ENCODE results near the gene MED14.

The MED14 gene

DNA sequence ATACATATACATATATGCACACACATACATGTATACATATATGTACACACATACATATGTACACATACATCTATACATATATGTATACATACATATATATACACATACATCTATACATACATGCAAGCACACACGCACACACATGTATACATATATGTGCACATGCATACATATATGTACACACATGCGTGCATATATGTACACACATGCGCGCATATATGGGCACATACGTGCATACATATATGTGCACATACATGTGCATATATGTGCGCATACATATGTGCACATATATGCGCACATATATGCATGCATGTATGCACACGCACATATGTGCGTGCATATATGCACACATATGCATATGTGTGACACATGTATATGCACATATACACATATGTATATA is 119.4 kb downstream of the MED14 start:
- H3K4me1 ChIP-seq (ENCODE audit: control insufficient read depth in 1 of 2, insufficient read depth in 2 of 2, low read length in 2 of 2) = no peaks in the 10 kb centered on the region
- H3K36me3 ChIP-seq (ENCODE audit: control insufficient read depth in 1 of 2, insufficient read depth in 2 of 2, low read length in 2 of 2) = no peaks in the 10 kb centered on the region
- no peaks in the 10 kb centered on the region for H3K27me3 ChIP-seq (ENCODE audit: control insufficient read depth in 1 of 2, insufficient read depth in 2 of 2, low read length in 2 of 2)
- no peak overlapping the region for H3K4me3 ChIP-seq (ENCODE audit: low read depth in 1 of 2, low read length in 2 of 2)
- no peak overlapping the region for H3K9ac ChIP-seq (ENCODE audit: low read depth in 1 of 2, low read length in 2 of 2)
- no peak overlapping the region for H3K27ac ChIP-seq (ENCODE audit: low read depth, low read length)
- no peaks in the 10 kb centered on the region for H3K9me3 ChIP-seq (ENCODE audit: control insufficient read depth in 1 of 2, low read length in 2 of 2)

GRCh38 chrX:40612511-40612910 is 122.8 kb downstream of the MED14 start:
- no peak overlapping the region for H3K9ac ChIP-seq (ENCODE audit: low read depth in 1 of 2, low read length in 2 of 2)
- H3K36me3 ChIP-seq (ENCODE audit: control insufficient read depth in 1 of 2, insufficient read depth in 2 of 2, low read length in 2 of 2) = no peaks in the 10 kb centered on the region
- H3K9me3 ChIP-seq (ENCODE audit: control insufficient read depth in 1 of 2, low read length in 2 of 2) = no peaks in the 10 kb centered on the region
- H3K4me1 ChIP-seq (ENCODE audit: control insufficient read depth in 1 of 2, insufficient read depth in 2 of 2, low read length in 2 of 2) = no peaks in the 10 kb centered on the region
- no peak overlapping the region for H3K4me3 ChIP-seq (ENCODE audit: low read depth in 1 of 2, low read length in 2 of 2)
- H3K27ac ChIP-seq (ENCODE audit: low read depth, low read length) = no peak overlapping the region
- H3K27me3 ChIP-seq (ENCODE audit: control insufficient read depth in 1 of 2, insufficient read depth in 2 of 2, low read length in 2 of 2) = no peaks in the 10 kb centered on the region

- Histone ChIP-seq H3K36me3 (ENCODE audit: control insufficient read depth in 1 of 2, insufficient read depth in 2 of 2, low read length in 2 of 2) (peaks cover 0 to 3% of the 10 kb centered on the region in 2 donors), H3K27me3 (ENCODE audit: control insufficient read depth in 1 of 2, insufficient read depth in 2 of 2, low read length in 2 of 2) (no peaks in the 10 kb centered on the region), H3K27ac (ENCODE audit: low read depth, low read length) (no peak overlapping the region), H3K4me3 (ENCODE audit: low read depth in 1 of 2, low read length in 2 of 2) (no peak overlapping the region), H3K9me3 (ENCODE audit: control insufficient read depth in 1 of 2, low read length in 2 of 2) (no peaks in the 10 kb centered on the region), H3K4me1 (ENCODE audit: control insufficient read depth in 1 of 2, insufficient read depth in 2 of 2, low read length in 2 of 2) (no peaks in the 10 kb centered on the region), H3K9ac (ENCODE audit: low read depth in 1 of 2, low read length in 2 of 2) (no peak overlapping the region)
These were observed 128.0 kb downstream of the MED14 start for GRCh38 chrX:40607381-40607780.

GRCh38 chrX:40603446-40603845 is 131.9 kb downstream of the MED14 start:
- peaks cover 0 to 21% of the 10 kb centered on the region in 2 donors for H3K36me3 ChIP-seq (ENCODE audit: control insufficient read depth in 1 of 2, insufficient read depth in 2 of 2, low read length in 2 of 2)

More at GRCh38 chrX:40603446-40603845, 131.9 kb downstream of the MED14 start:
- Histone ChIP-seq H3K27me3 (ENCODE audit: control insufficient read depth in 1 of 2, insufficient read depth in 2 of 2, low read length in 2 of 2) (no peaks in the 10 kb centered on the region), H3K9ac (ENCODE audit: low read depth in 1 of 2, low read length in 2 of 2) (no peak overlapping the region), H3K27ac (ENCODE audit: low read depth, low read length) (no peak overlapping the region), H3K4me1 (ENCODE audit: control insufficient read depth in 1 of 2, insufficient read depth in 2 of 2, low read length in 2 of 2) (no peaks in the 10 kb centered on the region), H3K9me3 (ENCODE audit: control insufficient read depth in 1 of 2, low read length in 2 of 2) (no peaks in the 10 kb centered on the region), H3K4me3 (ENCODE audit: low read depth in 1 of 2, low read length in 2 of 2) (no peak overlapping the region)
